OCI-LY3 (cell line): ENCODE results near the gene IQCF6.

Experiments
- EZH2phosphoT487 ChIP-seq: fragments of 200-600 bp; shearing (Covaris generic); IDR thresholded peaks from 2 replicates; pipeline ENCODE4 v1.6.1; 2018; ENCODE audit warnings: antibody characterized with exemption, mixed run types, low read depth
- TF ChIP-seq, protein P1 (sequence below): fragments of 200-600, 300-600 bp; sonication (generic); IDR thresholded peaks from 2 replicates; pipeline ENCODE4 v1.5.1; 2014; ENCODE audit warnings: antibody characterized with exemption, low read length, low read depth

DNA sequence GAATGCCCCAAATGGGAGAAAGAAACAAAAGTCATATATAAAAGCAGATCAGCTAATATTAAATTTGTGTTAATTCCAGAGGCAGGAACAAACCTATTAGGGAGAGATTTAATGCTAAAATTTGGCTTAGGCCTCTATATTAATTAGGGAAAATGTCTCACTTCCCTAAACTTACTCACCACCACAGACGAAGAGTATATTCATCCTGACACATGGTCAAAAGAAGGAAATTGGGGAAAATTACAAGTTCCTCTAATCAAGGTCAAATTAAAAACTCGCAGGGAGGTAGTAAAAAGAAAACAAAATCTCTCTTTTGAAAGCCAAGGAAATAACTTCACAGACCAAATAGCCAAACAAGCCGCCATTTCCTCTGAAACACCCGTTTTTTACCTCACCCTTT is 39.9 kb downstream of the IQCF6 start:
- TF ChIP-seq, protein P1, sequence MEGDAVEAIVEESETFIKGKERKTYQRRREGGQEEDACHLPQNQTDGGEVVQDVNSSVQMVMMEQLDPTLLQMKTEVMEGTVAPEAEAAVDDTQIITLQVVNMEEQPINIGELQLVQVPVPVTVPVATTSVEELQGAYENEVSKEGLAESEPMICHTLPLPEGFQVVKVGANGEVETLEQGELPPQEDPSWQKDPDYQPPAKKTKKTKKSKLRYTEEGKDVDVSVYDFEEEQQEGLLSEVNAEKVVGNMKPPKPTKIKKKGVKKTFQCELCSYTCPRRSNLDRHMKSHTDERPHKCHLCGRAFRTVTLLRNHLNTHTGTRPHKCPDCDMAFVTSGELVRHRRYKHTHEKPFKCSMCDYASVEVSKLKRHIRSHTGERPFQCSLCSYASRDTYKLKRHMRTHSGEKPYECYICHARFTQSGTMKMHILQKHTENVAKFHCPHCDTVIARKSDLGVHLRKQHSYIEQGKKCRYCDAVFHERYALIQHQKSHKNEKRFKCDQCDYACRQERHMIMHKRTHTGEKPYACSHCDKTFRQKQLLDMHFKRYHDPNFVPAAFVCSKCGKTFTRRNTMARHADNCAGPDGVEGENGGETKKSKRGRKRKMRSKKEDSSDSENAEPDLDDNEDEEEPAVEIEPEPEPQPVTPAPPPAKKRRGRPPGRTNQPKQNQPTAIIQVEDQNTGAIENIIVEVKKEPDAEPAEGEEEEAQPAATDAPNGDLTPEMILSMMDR, result no peak
- TF ChIP-seq EZH2phosphoT487, result no peak
